HepG2 (cell line): Measurements from ENCODE around the gene ITGB1. TPM values are rescaled to one million over a fixed set of nuclear protein-coding genes. Genes with fewer than 3 reads are reported as not detected.

Experiments
- ATF6 ChIP-seq: sonication (generic); formaldehyde crosslinking; conservative IDR thresholded peaks from 2 replicates; pipeline ENCODE4 v1.4.0; 2020; ENCODE audit warnings: missing genetic modification reagents
- CBX2 ChIP-seq, 2 experiments: fragments of 200-600 bp in 1 of 2; sonication (generic); formaldehyde crosslinking in 1 of 2; IDR thresholded peaks; 2 replicates each; pipeline versions ENCODE4 v1.7.0 to v1.8.1; 2018 to 2022; ENCODE audit warnings: low read depth in 2 of 2, low read length in 1 of 2, mild to moderate bottlenecking in 1 of 2, missing genetic modification reagents in 1 of 2
- KDM4B ChIP-seq: sonication (generic); formaldehyde crosslinking; IDR thresholded peaks from 2 replicates; pipeline ENCODE4 v1.4.0; 2020; ENCODE audit warnings: missing genetic modification reagents
- SYNCRIP ChIP-seq: fragments of 200-400 bp; formaldehyde crosslinking; IDR thresholded peaks from 2 replicates; pipeline ENCODE4 v1.6.1; 2018; ENCODE audit warnings: mild to moderate bottlenecking, low read depth, low read length; ENCODE audit not compliant: insufficient read depth
- ZNF432 ChIP-seq: sonication (generic); formaldehyde crosslinking; IDR thresholded peaks from 2 replicates; pipeline ENCODE4 v1.5.0; 2020; ENCODE audit warnings: missing genetic modification reagents, mild to moderate bottlenecking, borderline replicate concordance
- ZNF549 ChIP-seq: sonication (generic); formaldehyde crosslinking; IDR thresholded peaks from 2 replicates; pipeline ENCODE4 v1.5.0; 2020; ENCODE audit warnings: missing genetic modification reagents
- ZNF577 ChIP-seq: sonication (generic); formaldehyde crosslinking; IDR thresholded peaks from 2 replicates; pipeline ENCODE4 v1.4.0; 2020; ENCODE audit warnings: mild to moderate bottlenecking, low read depth, missing genetic modification reagents, borderline replicate concordance
- polyA plus RNA-seq, 8 experiments: library from polyadenylated mRNA; depleted of rRNA in 3 of 8; stranded (reverse) in 7 of 8; unstranded in 1 of 8; fragments of >200 nt; fragmentation: Illumina TruSeq in 4 of 8; extraction: Trizol in 4 of 8; gene quantifications; 2 replicates each; pipeline versions ENCODE4 v1.2.1 to v1.2.3, GENCODE V29; 2011 to 2016; ENCODE audit warnings: low read depth in 4 of 8, missing spikeins in 1 of 8, mixed read lengths in 1 of 8; ENCODE audit not compliant: insufficient read depth in 1 of 8
- total RNA-seq, 5 experiments: library from RNA; depleted of rRNA; stranded (reverse); fragments of >200 nt; fragmentation: Illumina TruSeq; extraction: Trizol; gene quantifications; 2 replicates each; pipeline ENCODE4 v1.2.3, GENCODE V29; 2016; ENCODE audit warnings: low read depth in 1 of 5
- TF ChIP-seq, protein P1 (sequence below): sonication (generic); formaldehyde crosslinking; IDR thresholded peaks from 2 replicates; pipeline ENCODE4 v1.4.0; 2020; ENCODE audit warnings: missing genetic modification reagents, borderline replicate concordance
- TF ChIP-seq, protein P2 (sequence below), 2 experiments: sonication (generic) in 1 of 2; formaldehyde crosslinking in 1 of 2; IDR thresholded peaks; 2 replicates each; pipeline versions ENCODE4 v1.4.0 to v1.6.1; 2016 to 2020; ENCODE audit warnings: borderline replicate concordance in 1 of 2, low read depth in 1 of 2, mild to moderate bottlenecking in 1 of 2, missing genetic modification reagents in 1 of 2
- TF ChIP-seq, protein P3 (sequence below): sonication (generic); formaldehyde crosslinking; IDR thresholded peaks from 2 replicates; pipeline ENCODE4 v1.4.0; 2020; ENCODE audit warnings: low read depth, missing genetic modification reagents

ITGB1 gene
- total and polyA plus RNA-seq, 2 of the 13 experiments (the other 11 are each of a cell fraction or from before 2014, with no cell fraction given): 190 to 204 TPM

DNA sequence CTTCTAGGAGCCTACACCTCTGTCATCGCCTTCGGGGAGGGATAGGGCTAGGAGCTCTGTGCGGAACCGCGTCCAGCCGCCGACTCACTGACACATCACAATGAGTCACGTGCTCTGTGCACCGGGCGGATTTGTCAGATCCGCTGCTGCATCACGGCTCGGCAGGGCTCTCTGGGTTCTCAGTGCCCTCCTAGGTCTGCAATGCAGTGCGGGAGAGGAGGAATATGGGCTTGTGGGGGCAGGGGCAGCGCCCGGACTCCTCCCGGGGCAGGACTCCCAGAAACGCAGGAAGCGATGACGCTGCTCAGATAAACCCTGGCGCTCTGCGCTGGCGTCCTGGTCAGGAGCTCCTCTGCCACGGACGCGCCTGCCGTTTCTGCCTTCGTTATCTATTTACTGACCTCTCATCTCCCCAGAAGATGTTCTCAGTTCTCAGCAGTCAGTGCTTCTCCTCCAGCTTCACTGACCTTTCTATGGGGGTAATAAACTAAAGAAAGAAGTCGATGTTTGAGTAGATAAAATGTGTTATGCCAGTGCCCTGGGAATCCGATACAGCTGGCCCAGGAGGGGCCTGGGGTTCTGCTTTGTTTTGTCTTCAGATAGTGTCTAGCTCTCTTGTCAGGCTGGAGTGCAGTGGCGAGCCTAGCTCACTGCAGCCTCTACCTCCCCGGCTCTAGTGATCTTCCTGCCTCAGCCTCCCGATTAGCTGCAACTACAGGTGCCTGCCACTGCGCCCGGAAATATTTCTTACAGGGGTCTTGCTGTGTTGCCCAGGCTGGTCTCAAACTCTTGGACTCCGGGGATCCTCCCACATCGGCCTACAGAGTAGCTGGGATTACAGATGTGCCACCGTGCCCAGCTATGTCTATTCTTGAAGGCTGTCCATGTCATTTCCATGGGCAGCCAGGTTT, 22.8 kb upstream of the ITGB1 start (continued):
- TF ChIP-seq, protein P1, sequence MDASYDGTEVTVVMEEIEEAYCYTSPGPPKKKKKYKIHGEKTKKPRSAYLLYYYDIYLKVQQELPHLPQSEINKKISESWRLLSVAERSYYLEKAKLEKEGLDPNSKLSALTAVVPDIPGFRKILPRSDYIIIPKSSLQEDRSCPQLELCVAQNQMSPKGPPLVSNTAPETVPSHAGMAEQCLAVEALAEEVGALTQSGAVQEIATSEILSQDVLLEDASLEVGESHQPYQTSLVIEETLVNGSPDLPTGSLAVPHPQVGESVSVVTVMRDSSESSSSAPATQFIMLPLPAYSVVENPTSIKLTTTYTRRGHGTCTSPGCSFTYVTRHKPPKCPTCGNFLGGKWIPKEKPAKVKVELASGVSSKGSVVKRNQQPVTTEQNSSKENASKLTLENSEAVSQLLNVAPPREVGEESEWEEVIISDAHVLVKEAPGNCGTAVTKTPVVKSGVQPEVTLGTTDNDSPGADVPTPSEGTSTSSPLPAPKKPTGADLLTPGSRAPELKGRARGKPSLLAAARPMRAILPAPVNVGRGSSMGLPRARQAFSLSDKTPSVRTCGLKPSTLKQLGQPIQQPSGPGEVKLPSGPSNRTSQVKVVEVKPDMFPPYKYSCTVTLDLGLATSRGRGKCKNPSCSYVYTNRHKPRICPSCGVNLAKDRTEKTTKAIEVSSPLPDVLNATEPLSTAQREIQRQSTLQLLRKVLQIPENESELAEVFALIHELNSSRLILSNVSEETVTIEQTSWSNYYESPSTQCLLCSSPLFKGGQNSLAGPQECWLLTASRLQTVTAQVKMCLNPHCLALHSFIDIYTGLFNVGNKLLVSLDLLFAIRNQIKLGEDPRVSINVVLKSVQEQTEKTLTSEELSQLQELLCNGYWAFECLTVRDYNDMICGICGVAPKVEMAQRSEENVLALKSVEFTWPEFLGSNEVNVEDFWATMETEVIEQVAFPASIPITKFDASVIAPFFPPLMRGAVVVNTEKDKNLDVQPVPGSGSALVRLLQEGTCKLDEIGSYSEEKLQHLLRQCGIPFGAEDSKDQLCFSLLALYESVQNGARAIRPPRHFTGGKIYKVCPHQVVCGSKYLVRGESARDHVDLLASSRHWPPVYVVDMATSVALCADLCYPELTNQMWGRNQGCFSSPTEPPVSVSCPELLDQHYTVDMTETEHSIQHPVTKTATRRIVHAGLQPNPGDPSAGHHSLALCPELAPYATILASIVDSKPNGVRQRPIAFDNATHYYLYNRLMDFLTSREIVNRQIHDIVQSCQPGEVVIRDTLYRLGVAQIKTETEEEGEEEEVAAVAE (CRISPR knock-in tag): peak; percentile 60; the same call in 1 of the 2 replicates
- TF ChIP-seq, protein P2, sequence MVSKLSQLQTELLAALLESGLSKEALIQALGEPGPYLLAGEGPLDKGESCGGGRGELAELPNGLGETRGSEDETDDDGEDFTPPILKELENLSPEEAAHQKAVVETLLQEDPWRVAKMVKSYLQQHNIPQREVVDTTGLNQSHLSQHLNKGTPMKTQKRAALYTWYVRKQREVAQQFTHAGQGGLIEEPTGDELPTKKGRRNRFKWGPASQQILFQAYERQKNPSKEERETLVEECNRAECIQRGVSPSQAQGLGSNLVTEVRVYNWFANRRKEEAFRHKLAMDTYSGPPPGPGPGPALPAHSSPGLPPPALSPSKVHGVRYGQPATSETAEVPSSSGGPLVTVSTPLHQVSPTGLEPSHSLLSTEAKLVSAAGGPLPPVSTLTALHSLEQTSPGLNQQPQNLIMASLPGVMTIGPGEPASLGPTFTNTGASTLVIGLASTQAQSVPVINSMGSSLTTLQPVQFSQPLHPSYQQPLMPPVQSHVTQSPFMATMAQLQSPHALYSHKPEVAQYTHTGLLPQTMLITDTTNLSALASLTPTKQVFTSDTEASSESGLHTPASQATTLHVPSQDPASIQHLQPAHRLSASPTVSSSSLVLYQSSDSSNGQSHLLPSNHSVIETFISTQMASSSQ (IDR thresholded peaks at IDR 0.05; ENCODE audit: low read depth): no peak
- TF ChIP-seq, protein P2 (CRISPR knock-in tag; IDR thresholded peaks at IDR 0.05; ENCODE audit: borderline replicate concordance): no peak; the same call in 1 of the 2 replicates
- peak; percentile 84; the same call in 1 of the 2 replicates for TF ChIP-seq KDM4B (CRISPR knock-in tag)
- 0 out of 2 replicates have a peak, but pooled peaks have one; percentile 66 for TF ChIP-seq ATF6 (CRISPR knock-in tag)
- no peak for TF ChIP-seq ZNF432 (CRISPR knock-in tag)
- no peak for TF ChIP-seq CBX2 (IDR thresholded peaks at IDR 0.05; ENCODE audit: low read depth, low read length)
- TF ChIP-seq CBX2 (CRISPR knock-in tag; IDR thresholded peaks at IDR 0.05; ENCODE audit: low read depth): no peak
- no peak for TF ChIP-seq SYNCRIP
- TF ChIP-seq, protein P3, sequence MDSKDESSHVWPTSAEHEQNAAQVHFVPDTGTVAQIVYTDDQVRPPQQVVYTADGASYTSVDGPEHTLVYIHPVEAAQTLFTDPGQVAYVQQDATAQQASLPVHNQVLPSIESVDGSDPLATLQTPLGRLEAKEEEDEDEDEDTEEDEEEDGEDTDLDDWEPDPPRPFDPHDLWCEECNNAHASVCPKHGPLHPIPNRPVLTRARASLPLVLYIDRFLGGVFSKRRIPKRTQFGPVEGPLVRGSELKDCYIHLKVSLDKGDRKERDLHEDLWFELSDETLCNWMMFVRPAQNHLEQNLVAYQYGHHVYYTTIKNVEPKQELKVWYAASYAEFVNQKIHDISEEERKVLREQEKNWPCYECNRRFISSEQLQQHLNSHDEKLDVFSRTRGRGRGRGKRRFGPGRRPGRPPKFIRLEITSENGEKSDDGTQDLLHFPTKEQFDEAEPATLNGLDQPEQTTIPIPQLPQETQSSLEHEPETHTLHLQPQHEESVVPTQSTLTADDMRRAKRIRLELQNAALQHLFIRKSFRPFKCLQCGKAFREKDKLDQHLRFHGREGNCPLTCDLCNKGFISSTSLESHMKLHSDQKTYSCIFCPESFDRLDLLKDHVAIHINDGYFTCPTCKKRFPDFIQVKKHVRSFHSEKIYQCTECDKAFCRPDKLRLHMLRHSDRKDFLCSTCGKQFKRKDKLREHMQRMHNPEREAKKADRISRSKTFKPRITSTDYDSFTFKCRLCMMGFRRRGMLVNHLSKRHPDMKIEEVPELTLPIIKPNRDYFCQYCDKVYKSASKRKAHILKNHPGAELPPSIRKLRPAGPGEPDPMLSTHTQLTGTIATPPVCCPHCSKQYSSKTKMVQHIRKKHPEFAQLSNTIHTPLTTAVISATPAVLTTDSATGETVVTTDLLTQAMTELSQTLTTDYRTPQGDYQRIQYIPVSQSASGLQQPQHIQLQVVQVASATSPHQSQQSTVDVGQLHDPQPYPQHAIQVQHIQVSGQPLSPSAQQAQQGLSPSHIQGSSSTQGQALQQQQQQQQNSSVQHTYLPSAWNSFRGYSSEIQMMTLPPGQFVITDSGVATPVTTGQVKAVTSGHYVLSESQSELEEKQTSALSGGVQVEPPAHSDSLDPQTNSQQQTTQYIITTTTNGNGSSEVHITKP (CRISPR knock-in tag): 0 out of 2 replicates have a peak, but pooled peaks have one; percentile 40
- TF ChIP-seq ZNF577 (CRISPR knock-in tag): no peak
- TF ChIP-seq ZNF549: no peak
